ENCODE measurements around the gene ARHGEF39.

DNA sequence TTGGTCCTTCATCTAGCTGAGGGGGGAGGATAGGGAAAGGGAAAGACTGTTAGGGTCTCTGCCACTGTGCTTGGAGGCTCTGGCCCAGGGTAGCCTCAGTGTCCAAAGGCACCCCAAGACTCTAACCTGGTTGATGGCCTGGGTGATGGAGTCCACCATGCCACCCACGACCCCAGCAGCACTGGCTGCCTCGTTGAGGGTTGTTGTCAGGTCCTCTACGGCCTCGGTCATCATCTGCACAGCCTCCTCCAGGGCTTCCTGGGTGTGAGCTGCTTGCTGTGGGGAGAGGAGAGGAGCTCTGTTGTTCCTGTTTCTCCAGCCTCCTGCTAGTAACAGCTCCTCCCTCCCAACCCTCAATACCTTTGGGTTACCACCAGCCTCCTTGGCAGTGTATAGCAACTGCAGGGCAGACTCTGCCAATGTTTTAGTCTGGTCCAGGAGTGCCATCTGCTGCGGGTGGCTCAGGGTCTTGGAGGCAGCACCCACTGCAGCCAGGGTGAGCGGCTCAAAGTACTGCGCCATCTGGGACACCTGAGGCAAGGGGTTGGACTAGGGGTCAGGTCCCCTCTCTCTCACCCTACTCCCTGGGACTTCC is 40.9 kb upstream of the ARHGEF39 start:
- TF ChIP-seq, protein P1, sequence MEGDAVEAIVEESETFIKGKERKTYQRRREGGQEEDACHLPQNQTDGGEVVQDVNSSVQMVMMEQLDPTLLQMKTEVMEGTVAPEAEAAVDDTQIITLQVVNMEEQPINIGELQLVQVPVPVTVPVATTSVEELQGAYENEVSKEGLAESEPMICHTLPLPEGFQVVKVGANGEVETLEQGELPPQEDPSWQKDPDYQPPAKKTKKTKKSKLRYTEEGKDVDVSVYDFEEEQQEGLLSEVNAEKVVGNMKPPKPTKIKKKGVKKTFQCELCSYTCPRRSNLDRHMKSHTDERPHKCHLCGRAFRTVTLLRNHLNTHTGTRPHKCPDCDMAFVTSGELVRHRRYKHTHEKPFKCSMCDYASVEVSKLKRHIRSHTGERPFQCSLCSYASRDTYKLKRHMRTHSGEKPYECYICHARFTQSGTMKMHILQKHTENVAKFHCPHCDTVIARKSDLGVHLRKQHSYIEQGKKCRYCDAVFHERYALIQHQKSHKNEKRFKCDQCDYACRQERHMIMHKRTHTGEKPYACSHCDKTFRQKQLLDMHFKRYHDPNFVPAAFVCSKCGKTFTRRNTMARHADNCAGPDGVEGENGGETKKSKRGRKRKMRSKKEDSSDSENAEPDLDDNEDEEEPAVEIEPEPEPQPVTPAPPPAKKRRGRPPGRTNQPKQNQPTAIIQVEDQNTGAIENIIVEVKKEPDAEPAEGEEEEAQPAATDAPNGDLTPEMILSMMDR (conservative IDR thresholded peaks at IDR 0.05 in 1 of 2, IDR thresholded peaks at IDR 0.05 in 1 of 2; ENCODE audit: extremely low read depth in 1 of 2, insufficient read depth in 1 of 2, low read depth in 1 of 2, low read length in 2 of 2) = no peak
- TF ChIP-seq EZH2 (IDR thresholded peaks at IDR 0.05; ENCODE audit: borderline replicate concordance, low read length) = no peak

Measured in mammary epithelial cell (primary cell).